Fibroblast of the conjunctiva (primary cell): ENCODE data around the gene SRL.
"Not testable (repeated sequence)": the region's sequence is repeated elsewhere in the genome, so short reads cannot be mapped to it uniquely, and the experiment has no call there.

ENCODE experiments used
- DNase-seq: peaks from one replicate; pipeline ENCODE4 v3.0.0-alpha.2; 2010; ENCODE audit warnings: low read depth

The SRL gene

DNA sequence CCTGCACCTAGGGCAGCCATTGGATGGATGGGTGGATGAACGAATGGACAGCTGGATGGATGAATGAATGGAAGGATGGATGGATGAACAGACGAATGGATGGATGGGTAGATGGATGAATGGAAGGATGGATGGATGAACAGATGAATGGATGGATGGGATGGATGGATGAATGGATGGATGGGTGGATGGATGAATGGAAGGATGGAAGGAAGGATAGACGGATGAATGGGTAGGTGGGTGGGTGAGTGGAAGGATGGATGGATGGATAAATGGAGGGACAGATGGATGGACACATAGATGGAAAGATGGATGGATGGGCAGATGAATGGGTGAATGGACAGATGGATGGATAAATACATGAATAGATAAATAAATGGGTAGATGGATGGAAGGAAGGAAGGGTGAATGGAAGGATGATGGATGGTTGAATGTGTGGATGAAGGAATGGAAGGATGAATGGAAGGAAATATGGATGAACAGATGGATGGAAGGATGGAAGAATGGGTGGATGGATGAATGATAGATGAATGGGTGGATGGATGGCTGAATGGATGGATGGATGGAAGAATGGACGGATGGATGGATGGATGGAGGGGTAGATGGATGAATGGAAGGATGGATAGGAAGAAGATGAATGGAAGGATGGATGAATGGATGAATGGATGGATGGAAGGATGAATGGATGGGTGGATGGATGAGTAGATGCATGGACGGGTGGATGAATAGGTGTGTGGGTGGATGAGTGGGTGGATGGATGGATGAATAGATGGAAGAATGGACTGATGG, 15.4 kb downstream of the SRL start:
- DNase-seq, result no peak

DNA sequence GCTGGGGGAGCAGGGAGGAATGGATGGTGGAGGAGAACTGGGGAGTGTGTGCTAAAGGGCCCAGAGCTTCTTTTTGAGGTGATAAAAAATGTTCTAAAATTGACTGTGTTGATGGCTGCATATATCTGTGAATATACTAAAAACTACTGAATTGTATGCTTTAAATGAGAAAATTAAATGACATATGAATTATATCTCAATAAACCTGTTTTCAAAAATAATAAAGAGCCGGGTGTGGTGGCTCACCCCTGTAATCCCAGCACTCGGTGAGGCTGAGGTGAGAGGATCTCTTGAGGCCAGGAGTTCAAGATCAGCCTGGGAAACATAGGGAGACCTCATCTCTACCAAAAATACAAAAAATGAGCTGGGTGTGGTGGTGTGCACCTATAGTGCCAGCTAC, 16.8 kb downstream of the SRL start:
- no peak for DNase-seq

DNA sequence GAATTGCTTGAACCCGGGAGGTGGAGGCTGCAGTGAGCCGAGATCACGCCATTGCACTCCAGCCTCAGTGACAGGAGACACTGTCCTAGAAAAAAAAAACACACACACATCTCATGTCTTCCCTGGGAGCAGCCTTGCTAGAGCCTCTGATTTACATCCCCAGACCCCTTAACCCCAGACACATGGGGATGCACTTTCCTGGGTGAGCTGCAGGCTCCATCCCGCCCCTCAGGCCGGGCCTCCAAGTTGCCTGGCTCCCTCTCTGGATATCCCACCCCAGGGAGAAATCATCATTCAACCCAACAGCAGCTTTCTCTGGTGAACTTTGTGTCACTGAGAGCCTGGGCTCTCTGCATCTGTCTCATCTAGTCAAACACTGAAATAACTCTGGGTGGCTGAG, 21.5 kb downstream of the SRL start:
- DNase-seq, result no peak

DNA sequence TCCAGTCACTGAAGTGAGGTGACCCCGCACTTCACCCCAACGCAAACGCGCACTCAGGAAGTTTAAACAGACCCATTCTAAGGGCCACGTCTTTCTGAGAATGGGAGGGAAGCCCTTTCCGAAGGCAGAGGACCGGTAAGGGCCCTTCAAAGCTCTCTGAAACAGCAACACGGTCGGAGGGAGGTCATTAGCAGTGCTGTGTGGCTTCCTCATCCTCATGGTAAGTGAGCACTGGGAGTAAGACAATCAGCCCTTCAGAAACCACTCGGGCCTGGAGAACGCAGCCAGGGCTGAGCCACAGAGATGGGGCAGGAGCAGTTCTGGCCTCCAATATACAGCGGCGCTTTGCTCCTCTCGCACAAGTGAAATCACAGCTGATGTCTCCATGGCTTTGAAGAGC, 23.7 kb downstream of the SRL start:
- DNase-seq, result no peak

DNA sequence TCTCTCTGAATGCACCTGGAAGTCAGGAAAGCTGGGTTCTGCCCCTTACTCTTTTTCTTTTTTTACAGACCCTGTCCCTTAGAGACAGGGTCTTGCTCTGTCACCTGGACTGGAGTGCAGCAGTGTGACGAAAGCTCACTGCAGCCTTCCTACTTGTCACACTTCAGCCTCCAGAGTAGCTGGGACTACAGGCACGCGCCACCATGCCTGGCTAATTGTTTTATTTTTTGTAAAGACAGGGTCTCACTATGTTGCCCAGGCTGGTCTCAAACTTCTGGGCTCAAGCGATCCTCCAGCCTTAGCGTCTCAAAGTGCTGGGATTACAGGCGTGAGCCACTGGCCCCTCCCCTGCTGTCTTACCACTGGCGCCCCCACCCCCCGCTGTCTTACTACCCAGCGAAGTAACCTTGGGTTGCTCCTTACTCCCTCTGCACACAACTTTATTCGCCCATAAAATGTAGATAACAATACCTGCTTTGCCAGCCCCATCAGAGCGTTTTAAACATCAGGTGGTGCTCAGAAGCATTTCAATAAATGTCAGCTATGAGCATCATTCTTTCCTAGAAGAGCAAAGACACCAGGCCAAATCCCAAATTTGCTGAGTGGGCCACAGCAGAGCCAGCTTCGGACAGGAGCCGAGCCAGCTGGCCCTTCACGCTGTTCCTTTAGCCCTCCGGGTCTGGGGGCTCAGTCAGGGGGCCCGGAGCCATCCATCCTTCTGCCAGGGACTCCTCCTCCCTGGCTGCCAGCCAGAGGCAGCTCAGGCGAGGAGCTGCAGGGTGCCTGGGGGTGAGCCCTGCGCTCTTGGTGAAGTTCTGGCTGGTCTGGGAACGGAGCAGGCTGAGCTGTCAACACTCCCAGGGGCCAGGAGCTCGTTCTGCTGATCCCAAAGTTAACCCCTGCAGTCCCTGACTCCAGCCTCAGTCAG, 24.4 kb downstream of the SRL start:
- DNase-seq, result peak; percentile 8

DNA sequence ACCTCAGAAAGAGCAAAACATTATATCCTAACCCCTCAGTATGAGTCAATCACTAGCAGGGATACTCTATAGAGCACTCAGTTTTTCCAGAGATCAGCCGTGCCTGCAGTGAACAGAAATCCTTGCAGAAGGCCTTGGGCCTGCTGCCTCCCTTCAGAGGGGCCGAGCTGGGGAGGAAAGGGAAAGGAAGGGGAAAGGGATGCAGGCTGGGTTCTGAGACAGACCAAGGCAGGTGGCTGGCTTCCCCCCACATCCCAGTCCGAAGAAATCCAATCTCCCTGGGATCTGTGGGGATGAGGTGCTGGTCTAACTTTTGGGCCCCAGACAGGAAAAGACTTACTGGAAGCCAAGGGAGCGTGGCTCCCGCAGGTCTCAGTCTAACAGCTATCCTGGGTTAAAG, 25.3 kb downstream of the SRL start:
- no peak for DNase-seq

DNA sequence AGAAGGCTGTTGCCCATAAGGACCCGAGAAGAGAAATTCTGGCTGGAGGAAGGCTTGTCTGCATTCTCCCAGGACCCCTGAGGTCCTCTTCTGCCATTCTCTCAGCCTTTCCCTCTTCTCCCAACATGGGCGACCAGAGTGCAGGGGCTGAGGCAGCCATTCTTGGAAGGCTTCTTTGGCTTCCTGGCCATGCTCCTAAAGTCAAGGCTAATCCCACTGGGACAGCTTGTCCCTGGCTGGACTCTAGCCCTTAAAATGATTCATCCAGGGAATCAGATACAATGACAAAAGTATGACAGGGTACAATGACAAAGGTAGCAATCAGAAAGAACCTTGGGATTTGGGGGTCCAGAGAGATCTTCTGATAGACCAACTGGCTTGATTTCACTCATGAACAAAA, 26.8 kb downstream of the SRL start:
- DNase-seq, result no peak

DNA sequence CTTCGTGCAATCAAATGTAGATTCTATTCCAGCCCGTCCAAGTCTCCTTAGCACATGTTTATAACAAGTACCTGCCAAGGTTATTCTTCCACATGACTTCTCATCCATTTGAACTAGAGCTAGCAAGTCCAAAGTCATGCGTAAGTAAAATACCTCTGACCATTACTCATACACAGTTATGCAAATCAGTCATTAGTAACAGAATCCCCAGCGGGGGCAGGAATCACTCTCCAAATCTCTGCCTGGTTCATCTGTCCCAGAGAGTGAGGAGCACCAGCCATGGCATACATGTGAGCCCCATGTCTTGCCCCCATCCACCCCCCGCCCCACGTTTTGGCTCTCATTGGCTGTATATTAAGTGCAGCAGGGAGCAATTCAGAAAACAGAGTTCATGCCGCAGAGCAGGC, 27.7 kb downstream of the SRL start:
- peak; percentile 73 for DNase-seq

DNA sequence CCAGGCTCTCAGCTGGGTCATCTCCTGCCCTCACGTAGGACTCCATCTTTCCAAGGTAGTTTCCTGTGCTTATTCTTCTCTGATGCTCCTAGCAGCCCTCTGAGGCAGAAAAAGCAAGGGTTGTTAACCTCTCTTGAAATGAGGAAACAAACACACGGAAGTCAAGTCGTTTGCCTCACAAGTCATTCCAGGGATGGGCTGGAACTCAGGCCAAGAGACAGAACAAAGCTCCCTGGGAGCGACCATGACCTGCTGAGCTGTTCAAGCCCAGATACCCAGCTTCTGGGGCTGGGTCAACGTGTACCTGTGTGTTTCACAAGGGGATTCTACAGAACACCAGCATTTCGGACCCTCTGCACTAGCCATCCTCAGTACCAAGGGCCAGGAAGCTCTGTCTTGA, 28.1 kb downstream of the SRL start:
- no peak for DNase-seq

DNA sequence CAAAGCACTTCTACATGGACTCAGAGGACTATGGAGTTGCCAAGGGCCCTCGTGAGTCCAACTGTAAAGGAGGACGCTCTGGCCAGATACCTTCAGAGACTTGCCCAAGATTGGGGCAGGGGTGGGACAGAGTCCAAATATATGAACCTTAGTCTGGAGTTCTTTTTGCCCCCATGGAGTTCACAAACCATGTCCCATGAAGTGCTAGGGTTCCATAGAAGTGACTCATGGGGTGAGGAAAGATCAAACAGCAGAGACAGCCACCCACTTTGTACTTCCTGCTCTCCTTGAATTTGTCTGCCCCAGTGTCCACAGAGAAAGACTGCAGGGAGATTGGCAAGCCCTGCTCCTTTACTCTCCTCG, 29.0 kb downstream of the SRL start:
- no peak for DNase-seq

DNA sequence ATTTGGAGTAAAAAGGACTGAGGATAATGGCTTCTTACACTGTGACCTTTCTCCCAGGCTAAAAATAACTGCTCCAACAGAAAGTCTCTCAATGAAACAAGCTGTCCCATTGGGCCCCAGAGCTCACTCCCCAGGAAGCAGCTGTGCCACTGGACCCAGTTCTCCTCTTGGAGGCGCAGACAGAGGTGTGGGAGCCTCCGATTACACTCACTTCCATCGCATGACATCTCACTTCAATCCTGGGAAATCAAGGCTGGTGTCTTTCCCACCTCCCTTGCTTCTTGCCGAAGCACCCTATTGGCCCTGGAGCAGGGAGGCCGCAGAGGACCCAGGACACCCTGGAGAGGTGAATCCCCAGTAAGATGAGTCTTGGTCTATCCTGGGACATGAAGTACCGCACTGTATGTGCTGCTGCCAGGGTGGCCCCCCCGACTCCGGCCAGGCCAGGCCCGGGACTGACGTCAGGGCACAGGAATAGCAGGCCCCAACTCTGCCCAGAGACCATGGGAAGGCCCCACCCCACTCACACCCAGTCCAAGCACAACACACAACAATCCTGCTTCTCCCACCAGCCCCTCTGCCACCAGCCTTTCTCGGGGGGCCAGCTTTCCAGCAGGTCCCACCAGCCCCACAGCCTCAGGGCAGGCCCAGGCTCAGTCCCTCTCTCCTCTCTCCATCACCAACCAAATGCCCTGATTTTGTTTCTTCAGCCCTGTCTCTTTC, 29.5 kb downstream of the SRL start:
- no peak for DNase-seq

DNA sequence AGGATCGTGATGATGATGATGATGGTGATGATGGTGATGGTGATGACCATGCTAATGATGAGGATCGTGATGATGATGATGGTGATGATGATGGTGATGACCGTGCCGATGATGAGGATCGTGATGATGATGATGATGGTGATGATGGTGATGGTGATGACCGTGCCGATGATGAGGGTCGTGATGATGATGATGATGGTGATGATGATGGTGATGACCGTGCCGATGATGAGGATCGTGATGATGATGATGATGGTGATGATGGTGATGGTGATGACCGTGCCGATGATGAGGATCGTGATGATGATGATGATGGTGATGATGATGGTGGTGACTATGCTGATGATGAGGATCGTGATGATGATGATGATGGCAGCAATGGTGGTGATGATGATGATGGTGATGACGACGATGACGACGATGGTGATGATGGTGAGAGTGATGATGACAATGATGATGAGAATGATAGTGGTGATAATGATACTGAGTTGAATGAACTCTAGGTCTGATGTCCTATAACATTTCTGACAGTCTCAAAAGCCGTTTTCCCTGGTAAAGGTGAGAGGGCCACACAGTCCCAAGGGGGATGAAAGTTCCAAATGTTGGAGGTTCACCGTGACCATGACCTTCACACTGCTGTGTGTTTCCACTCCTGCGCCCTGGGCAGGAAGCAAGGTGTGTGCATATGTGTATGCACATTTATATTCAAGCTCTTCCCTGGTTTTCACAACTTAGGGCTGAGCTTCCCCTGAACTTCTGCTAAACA, 30.3 kb downstream of the SRL start:
- not testable (repeated sequence) for DNase-seq

DNA sequence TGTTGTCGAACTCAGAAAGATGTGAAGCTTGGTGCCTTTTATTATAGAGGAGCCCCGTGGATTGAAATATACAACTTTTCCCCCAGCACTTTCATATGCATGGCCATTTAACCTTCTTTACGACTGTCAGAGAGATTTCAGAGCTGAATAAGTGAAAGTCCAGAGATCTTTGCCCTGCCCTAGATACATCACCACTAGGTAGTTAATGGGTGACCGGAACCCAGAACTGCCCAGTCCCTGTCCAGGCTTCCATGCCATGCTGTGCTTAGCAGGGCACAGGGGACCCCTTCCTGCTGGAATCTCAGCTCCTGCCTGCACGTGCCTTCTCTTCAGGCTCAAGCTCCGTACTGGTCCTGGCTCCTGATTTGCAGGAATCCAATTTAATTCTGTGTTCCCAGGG, 32.2 kb downstream of the SRL start:
- DNase-seq, result no peak

DNA sequence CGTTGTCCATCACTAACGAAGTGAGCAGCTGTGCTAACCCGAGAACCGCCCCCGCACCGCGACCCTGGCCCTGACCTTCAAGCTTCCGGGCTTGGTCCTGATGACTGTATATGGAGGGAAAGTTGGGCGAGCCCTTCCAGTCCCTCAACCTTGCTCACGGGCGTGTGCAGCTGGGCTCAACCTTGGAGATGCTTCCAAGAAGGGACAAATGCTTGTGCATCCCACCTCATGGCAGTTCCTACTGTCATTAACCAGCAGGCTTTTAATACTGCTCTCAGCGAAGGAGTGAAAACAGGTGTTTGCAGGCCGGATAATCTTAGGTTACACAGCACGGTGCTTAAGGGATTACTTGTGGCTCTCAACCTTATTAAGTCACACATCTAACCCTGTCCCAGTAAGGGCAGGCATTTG, 33.5 kb downstream of the SRL start:
- no peak for DNase-seq

DNA sequence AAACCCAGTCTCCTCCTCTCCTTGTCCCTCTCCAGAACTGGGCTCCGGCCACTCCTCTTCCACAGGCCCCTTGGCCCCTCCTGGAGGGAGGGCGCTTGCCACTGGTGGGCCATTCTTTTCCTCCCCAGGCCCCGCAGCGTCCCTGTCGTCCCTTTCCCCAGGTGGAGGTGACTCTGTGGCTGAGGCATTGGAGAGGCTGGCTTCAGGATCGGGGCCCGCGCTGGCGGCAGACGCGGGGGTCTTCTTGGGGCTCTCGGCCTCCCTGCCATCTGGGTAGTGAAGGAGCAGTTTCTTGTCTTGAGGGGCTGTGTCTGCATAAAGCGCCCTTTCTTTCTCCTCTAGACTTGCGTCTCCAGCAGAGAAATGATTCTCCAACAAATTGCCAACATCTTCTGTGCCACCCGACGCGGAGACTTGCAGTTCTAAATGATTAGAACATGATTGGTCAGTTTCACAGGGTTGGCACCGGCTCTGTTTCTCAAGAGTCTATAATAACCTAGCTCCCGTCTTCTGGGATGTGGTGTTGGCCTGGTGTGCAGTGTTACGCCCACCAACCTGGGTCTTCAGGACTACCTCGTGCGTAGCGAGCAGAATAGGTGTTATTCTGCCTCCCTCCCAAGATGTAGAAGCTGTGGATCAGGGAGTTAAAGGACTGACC, 34.1 kb downstream of the SRL start:
- no peak for DNase-seq

DNA sequence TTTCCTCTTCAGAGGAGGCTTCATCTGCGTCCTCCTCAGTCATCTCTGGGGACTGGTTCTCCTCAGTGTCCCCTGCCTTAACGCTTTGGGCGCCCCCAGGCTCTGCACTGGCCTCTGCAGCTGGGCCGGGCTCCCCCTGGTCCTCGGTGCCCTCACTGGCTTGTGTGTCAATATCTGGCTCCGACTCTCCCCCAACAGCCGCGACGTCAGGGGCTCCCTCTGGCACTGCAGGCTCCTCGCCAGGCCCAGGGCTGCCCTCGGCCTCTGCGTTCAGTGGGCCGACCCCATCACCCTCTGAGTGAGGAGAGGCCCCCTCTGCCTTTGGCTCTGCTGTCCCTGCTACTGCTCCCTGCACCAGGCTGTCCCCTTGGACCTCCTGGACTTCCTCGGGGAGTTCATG, 34.7 kb downstream of the SRL start:
- DNase-seq, result no peak

DNA sequence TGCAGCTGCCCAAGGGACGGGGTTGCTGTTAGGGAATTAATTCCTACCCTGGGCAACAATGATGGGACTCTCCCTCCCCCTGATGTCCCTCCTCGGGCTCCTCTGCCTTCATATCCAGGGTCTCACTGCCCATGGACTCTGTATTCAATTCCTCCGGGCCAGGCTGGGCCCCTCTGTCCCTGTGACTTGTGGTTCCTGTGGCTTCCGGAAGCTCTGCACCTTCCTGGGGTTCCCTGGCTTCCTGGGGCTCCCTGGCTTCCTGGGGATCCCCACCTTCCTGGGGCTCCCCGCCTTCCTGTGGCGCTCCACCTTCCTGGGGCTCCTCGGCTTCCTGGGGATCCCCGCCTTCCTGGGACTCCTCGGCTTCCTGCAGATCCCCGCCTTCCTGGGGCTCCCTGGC, 35.2 kb downstream of the SRL start:
- DNase-seq, result no peak

DNA sequence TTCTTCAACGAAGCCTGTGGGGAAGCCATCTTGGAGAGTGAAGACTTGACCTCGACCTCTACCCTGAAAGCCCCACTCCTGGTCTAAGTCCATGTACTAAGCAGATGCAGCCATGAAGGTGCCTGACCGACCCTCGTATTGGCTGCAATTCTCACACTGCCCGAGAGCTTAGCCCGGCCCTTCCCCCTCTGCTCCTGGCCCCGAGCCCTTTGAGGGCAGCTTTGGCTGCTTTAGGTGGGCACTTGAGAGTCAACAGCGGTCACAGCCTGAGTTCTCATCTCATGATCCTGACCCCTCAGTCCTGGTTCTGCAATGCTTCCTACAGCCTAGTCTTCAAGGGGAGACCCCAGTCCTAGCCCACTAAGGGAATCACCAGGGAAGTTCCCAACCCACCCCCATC, 35.9 kb downstream of the SRL start:
- no peak for DNase-seq

DNA sequence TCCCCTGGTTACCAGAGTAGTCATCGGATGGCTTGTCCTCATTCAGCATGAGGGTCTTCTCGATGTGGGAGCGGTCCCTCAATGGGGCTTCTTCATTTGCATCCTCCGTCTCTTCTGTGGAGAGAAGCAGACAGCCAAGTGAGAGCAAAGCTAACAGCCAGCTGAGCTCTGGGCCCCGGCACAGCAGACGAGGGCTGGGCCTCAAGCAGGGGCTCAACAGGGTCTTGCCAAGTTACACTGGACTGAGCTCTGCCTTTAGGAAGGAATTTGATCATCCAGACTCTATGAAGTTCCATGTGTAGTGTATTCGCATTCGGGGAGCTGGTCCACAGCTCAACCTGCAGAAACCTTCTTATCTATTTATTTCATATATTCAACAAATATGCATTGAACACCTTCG, 37.4 kb downstream of the SRL start:
- DNase-seq, result no peak

DNA sequence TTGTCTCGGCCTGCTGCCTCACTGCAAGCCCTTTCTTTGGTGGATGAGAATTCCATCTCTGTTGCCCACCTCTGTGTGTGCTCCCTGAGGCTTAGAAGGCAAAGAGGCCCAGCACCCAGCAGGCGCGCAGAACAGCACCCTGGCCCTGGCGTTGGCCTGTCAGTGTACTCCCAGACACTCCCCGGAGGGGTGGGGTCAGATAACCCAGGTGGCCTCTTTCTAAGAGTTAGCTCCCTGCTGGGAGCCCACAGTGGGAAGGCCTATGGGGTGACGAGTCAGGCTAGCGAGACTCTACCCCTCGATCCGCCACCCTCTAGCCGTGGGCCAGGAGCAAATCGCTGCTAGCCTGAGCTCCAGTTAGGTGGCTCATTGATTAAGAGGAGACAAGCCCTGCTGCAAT, 38.1 kb downstream of the SRL start:
- DNase-seq, result no peak

DNA sequence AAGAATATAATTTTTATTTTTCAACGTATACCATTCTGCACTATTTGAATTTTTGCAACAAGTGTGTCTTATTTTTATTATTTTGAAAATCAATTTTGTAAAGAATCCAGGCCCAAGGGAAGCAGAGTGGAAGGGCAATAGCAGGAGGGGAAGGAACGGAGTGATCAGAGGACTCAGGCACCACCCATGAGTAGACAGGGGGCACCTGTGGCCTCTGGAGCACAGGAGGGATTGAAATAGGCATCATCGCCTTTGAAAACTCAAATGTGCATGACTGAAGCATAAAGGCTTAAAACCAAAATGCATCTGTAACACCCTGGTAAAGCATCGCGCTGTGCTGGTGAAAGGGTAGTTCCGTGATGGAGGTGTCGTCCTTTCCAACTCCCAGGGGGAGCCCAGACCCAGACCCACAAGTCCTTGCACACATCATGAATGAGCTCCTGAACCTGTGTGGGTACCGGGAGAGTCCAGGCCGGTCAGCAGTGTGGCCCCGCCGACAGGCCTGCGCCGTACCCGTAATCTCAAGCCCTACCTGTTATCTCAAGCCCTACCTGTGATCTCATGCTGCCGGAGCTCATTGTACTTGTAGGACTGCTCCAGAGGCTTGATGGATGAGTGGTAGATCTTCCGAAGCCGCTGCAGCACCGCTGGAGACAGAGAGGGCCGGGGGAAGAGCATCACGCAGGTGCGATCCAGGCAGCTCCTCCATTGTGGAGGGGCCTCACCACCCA, 39.1 kb downstream of the SRL start:
- DNase-seq, result no peak
